Measurements from ENCODE around the gene LPAR2. TPM values are rescaled to one million over a fixed set of nuclear protein-coding genes. Genes with fewer than 3 reads are reported as not detected.

The LPAR2 gene
- total and polyA plus RNA-seq, 8 donors: 4.1 to 156 (median 19.0) TPM

GRCh38 chr19:19645233-19645870 is 17.3 kb upstream of the LPAR2 start:
- TF ChIP-seq CTCF (IDR thresholded peaks at IDR 0.05) (no peak), EP300 (IDR thresholded peaks at IDR 0.05) (no peak), POLR2AphosphoS5 (IDR thresholded peaks at IDR 0.05) (no peak), POLR2A (IDR thresholded peaks at IDR 0.05) (no peak)
- H3K4me1 ChIP-seq: peaks cover 8 to 24% (median 20%) of the 10 kb centered on the region in 4 donors
- no peaks in the 10 kb centered on the region for H3K9me3 ChIP-seq
- DNase-seq: no peak
- WGBS, 5 donors: 89 to 94% (median 92%) methylated on average over 17 of the region's 17 CpGs
- peaks cover 45 to 75% (median 60%) of the 10 kb centered on the region in 4 donors for H3K36me3 ChIP-seq
- no peak overlapping the region for H3K27ac ChIP-seq
- intact Hi-C loops (cut with DNase I; ENCODE audit: low total_unique reads): no loop called here
- H3K27me3 ChIP-seq: no peaks in the 10 kb centered on the region
- no peak overlapping the region for H3K4me3 ChIP-seq

GRCh38 chr19:19644054-19644388 is 16.0 kb upstream of the LPAR2 start:
- H3K27ac ChIP-seq: peak overlapping the region; percentile 73 to 91 (median 86)
- TF ChIP-seq POLR2A (IDR thresholded peaks at IDR 0.05) (no peak), EP300 (IDR thresholded peaks at IDR 0.05) (no peak), CTCF (IDR thresholded peaks at IDR 0.05) (peak in 3 of 7 experiments; percentile 1 to 60 (median 34)), POLR2AphosphoS5 (IDR thresholded peaks at IDR 0.05) (no peak)
- no peak for DNase-seq

GRCh38 chr19:19643158-19644053 is 15.4 kb upstream of the LPAR2 start, which contains the start of gene GMIP:
TSS of gene GMIP (minus strand) at chr19:19643657. CDS start at chr19:19643529, 128 bp downstream.
- Histone ChIP-seq H3K4me3 (peak within 1 kb of the TSS; percentile 63 to 87 (median 80)), H3K4me1 (peaks cover 8 to 24% (median 20%) of the 10 kb centered on the region in 4 donors), H3K9me3 (no peaks in the 10 kb centered on the region), H3K27ac (peak within 1 kb of the TSS; percentile 73 to 91 (median 86)), H3K36me3 (peaks cover 33 to 73% (median 55%) of the 10 kb centered on the region in 4 donors), H3K27me3 (no peaks in the 10 kb centered on the region)
- DNase-seq: peak; percentile 88 to 94
- no peak for TF ChIP-seq POLR2A (IDR thresholded peaks at IDR 0.05)
- TF ChIP-seq POLR2AphosphoS5 (IDR thresholded peaks at IDR 0.05): peak in 1 of 3 donors; percentile 49
- TF ChIP-seq CTCF (IDR thresholded peaks at IDR 0.05): peak in 4 of 7 experiments; percentile 72 to 93 (median 86)
- no peak for TF ChIP-seq EP300 (IDR thresholded peaks at IDR 0.05)
- WGBS, 5 donors: 0 to 1% (median 0%) methylated on average over 34 to 50 of the region's 50 CpGs
- intact Hi-C loops (cut with DNase I; ENCODE audit: low total_unique reads): loop anchor here (5.0 kb wide), 1 partner anchor 106 kb away; the partner anchor contains the start of gene CILP2

More at GRCh38 chr19:19644054-19644388, 16.0 kb upstream of the LPAR2 start:
- H3K4me1 ChIP-seq: peaks cover 8 to 24% (median 20%) of the 10 kb centered on the region in 4 donors
- peaks cover 34 to 73% (median 58%) of the 10 kb centered on the region in 4 donors for H3K36me3 ChIP-seq
- no peaks in the 10 kb centered on the region for H3K9me3 ChIP-seq
- H3K27me3 ChIP-seq: no peaks in the 10 kb centered on the region
- intact Hi-C loops (cut with DNase I; ENCODE audit: low total_unique reads): loop anchor here (5.0 kb wide), 1 partner anchor 107 kb away; the partner anchor contains the start of gene CILP2
- H3K4me3 ChIP-seq: peak overlapping the region; percentile 63 to 87 (median 80)
- 22 to 33% (median 24%) methylated on average over 3 to 5 of the region's 5 CpGs for WGBS, 5 donors
